Endothelial cell of umbilical vein (primary cell): Measurements from ENCODE around the gene KCNN3.

Experiments
- CTCF ChIP-seq, 2 donors: IDR thresholded peaks; 1 replicate in 1 of 2; 2 replicates in 1 of 2; pipeline ENCODE4 v1.5.1; 2011; ENCODE audit warnings: low read length in 2 of 2, mild to moderate bottlenecking in 2 of 2, moderate library complexity in 2 of 2, control low read depth in 1 of 2, inconsistent platforms in 1 of 2, low read depth in 1 of 2; ENCODE audit not compliant: insufficient read depth in 1 of 2; ENCODE audit errors: extremely low read depth in 1 of 2
- GATA2 ChIP-seq: IDR thresholded peaks from 2 replicates; pipeline ENCODE4 v1.7.0; 2011; ENCODE audit warnings: low read depth, mild to moderate bottlenecking, moderate library complexity, mixed read lengths, low read length; ENCODE audit not compliant: insufficient read length, insufficient read depth

DNA sequence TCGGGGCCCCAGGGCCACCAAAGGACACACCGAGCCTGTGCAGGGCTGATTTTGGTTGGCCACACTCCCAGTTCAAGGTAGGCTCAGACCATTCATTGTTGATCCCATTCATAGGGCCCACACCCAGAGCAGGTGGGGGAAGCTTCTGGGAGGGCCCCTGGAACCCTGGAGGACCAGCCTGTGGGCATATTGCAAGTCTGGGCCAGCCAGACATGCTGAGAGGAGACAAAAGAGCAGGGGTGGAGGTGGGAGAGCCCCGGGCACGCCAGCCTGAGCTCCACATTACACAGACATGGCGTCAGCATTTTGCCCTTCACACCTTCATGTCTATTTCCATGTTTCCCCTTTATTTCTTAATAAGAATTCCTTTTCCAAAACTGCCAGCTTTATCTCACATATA lies 40.8 kb upstream of the KCNN3 start:
- TF ChIP-seq CTCF (IDR thresholded peaks at IDR 0.05; ENCODE audit: extremely low read depth in 1 of 2, insufficient read depth in 1 of 2, low read depth in 1 of 2, low read length in 2 of 2): no peak
- TF ChIP-seq GATA2: no peak
